NCI-H748 (cell line): ENCODE data around the gene TMEM108.
A peak's percentile ranks its signal among the peaks of the same experiment; 100 is the strongest.

Experiments used
- DNase-seq: peaks from one replicate; lab custom pipeline; 2025; ENCODE audit not compliant: unreplicated experiment; lab: John Stamatoyannopoulos, UW

The TMEM108 gene

GRCh38 chr3:133377396-133377795, 339.2 kb downstream of the TMEM108 start:
- peak; percentile 30 for DNase-seq

DNA sequence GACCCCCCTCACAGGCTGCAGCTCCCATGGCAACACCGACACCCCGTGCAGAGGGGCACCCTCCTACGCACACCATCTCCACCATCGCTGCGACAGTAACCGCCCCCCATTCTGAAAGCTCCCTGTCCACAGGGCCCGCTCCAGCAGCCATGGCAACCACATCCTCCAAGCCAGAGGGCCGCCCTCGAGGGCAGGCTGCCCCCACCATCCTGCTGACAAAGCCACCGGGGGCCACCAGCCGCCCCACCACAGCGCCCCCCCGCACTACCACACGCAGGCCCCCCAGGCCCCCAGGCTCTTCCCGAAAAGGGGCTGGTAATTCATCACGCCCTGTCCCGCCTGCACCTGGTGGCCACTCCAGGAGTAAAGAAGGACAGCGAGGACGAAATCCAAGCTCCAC, 341.7 kb downstream of the TMEM108 start:
- DNase-seq = no peak

DNA sequence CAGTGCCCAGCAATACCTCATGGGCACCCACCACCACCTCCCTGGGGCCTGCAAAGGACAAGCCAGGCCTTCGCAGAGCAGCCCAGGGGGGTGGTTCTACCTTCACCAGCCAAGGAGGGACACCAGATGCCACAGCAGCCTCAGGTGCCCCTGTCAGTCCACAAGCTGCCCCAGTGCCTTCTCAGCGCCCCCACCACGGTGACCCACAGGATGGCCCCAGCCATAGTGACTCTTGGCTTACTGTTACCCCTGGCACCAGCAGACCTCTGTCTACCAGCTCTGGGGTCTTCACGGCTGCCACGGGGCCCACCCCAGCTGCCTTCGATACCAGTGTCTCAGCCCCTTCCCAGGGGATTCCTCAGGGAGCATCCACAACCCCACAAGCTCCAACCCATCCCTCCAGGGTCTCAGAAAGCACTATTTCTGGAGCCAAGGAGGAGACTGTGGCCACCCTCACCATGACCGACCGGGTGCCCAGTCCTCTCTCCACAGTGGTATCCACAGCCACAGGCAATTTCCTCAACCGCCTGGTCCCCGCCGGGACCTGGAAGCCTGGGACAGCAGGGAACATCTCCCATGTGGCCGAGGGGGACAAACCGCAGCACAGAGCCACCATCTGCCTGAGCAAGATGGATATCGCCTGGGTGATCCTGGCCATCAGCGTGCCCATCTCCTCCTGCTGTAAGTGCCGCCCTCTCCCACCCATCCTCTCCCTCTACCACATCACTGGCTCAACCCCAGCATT, 342.5 kb downstream of the TMEM108 start:
- DNase-seq = no peak

DNA sequence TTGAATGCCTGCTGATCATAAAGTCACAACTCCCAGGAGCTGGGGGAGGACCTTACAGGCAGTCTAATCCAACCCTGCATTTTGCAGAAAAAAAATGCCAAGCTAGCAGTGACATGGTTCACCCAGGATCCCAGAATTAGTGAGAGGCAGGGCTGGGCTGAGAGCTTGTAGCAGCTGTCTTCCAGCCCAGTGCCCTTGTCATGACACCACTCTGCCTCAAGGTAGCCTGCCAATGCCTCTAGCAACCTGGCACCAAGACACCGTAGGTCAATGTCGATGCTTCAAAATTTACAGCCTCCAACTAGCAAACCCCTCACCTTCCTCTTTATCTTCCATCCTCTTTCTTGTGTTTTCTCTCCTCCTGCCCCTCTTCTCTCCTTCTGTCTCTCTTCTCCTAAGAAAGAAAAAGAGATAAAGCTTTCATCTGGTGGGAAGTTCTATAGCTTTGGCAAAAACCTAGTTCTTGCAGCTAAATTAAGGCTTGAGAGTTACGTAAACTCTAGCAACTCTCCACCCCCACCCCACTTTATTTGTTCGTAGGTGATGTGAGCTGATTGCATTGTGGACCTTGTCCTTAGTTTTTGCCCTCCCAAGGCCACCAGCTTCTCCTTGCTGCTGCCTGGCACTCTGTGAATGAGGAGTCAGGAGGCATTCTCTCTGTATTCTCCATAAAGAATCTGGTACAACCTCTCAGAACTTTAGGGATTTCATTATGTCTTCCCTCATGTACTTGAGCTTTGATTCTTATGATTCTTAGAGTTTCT, 343.3 kb downstream of the TMEM108 start:
- DNase-seq = no peak

- peak; percentile 10 for DNase-seq
These were observed 345.0 kb downstream of the TMEM108 start for GRCh38 chr3:133383175-133383574.

DNA sequence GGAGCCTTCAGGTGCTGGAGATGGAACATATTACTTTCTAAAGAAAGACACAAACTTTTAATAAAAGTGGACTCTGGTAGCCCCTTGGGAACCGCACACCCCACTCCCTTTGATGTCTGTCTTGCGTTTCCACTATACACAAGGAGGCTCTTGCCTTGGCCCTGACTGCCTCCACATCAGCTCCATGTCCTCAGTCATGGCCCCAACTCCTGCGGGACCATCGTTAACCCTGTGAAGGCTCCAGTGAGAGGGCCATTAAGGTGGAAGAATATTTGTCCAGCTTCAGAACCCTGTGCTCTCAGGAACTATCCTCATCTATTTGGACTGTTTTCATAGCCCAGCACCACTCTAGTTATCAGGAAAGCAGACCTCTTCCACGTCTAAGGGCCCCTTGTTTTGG, 345.6 kb downstream of the TMEM108 start:
- no peak for DNase-seq

DNA sequence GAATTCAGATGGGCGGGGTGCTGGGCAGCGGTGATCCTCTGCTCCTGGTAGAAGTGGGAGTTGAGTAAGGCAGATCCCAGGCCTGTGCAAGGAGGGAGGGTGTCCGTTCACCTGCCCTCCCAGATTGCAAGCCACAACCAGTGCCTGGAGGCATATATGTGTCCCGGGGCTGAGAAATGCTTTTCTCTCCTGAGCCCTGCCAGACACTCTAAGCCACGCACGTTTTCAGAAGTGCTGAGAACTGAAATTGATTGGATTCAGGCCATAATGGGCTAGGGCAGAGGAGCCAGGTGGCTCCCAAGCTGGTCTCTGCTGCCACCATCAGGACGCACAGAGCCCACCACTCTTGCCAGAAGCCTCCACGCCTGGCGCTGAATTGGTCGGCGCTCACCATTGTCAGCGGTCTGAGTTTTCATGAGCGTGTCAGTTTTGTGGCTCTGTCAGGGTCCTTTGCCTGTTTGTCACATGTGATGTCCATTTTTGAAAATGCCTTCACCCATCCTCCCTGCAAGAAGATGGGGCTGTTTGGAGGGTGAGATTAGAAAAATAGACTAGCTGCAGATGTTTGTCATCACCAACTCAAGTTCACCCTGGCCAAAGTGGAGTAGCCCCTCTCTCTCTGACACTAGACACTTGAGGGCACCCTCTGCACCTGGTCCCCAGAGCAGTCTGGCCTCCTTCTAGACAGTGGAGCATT, 346.3 kb downstream of the TMEM108 start:
- peak; percentile 79 for DNase-seq

DNA sequence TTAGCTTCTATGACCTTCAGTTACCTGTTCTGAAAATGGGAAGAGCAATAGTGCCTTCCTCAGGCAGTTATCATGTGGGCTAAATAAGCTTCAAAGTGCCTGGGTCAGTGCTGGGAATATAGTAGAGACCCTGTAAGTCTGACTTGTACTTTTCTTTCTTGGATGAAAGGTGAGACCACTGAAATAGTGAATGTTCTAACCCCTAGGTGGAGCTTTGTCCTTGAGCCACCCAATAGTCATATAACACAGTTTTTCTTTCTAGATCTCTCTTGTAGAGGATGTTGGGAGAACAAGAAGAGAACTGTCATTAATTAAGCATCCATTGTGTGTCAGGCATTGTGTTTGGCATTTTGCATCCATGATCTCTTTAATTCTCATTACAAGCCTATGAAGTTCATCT, 348.7 kb downstream of the TMEM108 start:
- DNase-seq = no peak

- no peak for DNase-seq
These were observed 349.1 kb downstream of the TMEM108 start for GRCh38 chr3:133387341-133387740.

GRCh38 chr3:133388696-133389395, 350.7 kb downstream of the TMEM108 start:
- DNase-seq = no peak

DNA sequence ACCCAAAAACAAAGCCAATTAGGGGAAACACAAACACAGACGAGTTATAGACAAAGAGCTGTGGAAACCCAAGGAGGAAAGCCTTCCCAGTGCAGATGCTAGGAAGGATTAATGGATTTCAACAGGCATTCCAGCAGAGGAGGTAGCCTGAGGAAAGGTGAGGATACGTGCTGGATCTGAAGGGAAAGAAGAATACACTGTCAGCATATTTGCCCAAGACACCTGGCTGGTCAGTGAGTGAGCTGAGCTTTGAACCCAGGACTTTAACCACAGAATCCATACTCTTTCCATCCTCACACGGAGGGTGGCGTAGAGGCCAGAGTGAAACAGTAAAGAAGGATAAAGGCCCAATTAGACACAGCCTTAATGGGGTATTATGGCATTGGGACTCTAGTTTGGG, 352.5 kb downstream of the TMEM108 start:
- DNase-seq = no peak

DNA sequence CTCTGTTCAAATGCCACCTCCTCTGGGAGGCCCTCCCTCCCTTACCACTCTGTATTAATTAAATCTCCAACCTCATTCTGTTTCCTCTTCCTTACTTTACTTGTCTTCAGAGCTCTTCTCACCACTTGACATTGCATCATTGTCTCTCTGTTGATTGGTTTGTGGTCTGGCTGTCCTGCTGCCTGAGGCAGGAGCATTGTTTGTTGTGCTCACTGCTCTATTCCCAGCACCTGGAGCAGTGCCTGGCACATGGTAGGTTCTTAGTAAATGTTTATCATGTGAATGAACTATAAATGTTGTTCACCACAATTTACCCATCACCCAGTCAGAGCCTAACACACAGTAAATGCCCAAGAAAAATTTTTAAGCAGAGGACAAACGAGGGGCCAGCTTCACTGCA, 355.0 kb downstream of the TMEM108 start:
- no peak for DNase-seq

DNA sequence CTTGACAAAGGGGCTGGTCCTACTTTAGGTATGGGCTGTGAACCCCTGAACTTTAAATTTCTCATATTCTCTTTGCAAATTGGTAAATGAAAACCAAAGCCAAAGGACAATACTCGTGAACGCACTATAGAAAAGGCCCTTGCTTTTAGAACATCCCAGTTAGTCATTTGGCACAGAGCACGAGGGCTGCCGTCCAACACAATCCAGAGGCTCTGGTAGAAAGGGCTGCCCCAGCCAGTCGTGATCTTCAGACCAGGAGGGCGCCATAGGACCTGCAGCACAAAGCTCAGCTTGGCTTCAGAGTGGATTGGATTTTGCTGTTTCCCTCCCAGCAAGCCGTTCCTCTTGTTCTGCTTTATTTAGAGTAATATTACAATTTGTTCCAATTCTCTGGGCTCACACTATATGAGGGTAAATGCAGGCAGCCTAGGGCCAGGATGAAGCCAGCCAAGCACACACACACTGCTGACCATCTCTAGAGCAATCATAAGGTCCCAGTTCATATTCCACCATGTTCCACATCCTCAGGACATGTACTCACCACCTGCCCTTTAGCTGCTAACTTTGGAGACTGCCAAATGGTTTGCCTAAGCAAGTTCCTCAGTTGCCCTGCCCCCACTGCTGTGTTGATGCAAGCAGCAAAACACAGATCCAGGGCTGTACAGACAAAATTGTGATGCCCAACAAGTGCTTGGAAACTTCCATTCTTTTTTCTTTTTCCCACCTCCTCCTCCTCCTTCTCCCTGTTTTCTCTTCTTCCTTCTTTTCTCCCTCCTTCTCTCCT, 355.7 kb downstream of the TMEM108 start:
- DNase-seq = no peak

DNA sequence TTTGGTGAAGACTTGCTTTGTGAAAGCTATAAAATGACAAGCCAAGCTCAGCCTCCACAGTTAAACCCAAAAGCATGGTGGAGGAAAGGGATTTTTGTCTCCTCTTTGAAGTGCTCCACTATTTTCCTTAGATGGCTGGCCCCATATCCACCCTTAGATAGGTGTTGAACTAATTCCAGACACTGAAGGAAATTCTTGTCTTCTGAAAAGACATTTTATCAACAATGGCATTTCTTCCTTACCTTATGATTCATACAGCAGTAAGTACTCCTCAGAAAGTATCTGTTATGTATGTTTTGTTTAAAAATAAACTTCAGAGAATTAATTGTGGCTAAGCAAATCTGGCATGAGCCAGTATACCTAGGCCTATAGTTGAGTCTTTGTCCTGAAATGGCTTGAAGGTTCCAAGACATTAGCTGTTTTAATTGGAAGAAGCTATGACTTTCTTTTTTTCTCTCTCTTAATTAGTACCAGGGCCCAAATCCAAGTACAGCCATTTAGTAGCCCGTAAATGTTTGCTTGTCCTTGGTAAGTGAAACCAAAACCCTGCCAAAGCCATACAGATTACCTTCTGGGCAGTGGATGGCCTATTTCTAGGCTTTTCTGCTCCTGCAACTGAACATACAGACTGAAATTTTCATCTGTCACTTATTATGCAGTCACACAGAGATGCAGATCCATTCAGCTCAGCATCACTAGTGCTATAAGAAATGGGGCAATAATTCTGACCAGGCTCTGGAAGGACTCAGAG, 356.5 kb downstream of the TMEM108 start:
- DNase-seq = no peak

GRCh38 chr3:133396906-133397305, 358.7 kb downstream of the TMEM108 start:
- DNase-seq = no peak

DNA sequence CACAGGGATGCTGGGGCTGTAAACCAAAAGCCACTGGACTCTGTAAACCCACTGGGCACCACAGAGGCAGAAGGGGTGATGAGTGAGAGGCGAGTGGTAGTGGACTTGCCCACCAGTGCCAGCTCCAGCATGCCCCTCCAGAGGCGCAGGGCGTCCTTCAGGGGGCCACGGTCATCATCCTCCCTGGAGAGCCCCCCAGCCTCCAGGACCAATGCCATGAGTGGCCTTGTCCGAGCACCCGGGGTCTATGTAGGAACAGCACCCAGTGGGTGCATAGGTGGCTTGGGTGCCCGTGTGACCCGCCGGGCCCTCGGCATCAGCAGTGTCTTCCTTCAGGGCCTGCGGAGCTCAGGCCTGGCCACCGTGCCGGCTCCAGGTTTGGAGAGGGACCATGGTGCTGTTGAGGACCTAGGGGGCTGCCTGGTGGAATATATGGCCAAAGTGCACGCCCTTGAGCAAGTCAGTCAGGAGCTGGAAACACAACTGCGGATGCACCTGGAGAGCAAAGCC, 361.9 kb downstream of the TMEM108 start, which contains the start of gene BFSP2:
Gene BFSP2 (plus strand): TSS at position 51 of the 510 bp plus-strand sequence. CDS start 28 bp downstream, at position 79.
- DNase-seq = no peak

DNA sequence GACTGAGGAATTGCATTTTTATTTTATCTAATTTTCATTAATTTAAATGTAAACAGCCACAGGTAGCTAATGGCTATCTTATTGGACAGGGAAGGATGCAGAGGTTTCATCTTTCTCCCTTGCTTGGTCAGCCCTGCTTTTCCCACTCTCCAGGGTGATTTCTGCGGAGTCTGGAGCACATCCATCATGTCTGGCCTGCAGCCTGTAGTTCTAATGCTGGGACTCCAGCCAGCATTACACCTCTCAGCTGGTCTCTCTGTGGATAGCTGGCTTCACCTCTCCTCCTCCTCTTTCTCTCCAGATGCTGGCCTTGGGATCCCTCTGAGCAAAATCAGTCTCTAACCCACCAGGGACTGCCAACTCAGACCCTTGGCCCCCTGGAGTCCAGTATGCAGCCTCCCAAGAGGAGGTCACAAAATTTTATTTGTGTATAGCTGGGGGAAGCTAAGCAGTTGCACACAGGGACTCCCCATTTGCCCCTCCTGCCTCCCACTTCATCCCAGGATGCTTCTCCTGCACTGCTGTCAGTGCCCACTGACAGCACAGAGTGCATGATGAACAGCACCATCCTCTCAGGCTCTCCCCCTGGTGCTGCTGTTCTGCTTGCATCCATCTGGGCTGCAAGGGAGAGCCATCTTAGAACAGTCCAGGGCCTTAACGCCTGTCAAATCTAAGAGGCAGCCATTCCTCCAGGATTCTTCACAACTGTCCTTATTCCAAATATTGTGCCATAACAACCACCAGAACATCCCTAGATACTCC, 363.4 kb downstream of the TMEM108 start:
- DNase-seq = no peak

DNA sequence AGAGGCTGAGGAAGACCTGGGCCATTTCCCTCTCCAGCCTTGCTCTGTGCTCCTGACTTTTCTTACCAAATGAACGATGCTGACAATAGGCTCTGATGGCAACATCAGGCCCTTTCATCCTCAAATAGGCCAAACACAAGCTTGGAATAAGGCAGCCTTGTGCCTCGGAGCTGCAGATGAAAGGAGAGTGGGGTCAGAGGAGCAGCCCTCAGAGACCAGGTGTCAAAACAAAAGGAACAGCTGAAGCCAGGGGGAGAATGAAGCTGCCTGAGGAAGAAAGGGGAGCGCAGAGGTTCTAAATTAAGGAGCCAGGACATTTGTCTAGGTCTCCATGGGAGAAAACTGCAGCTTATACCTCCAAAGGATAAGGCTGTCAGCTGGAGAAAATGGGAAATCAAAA, 366.7 kb downstream of the TMEM108 start:
- DNase-seq = peak; percentile 17

- DNase-seq = no peak
These were observed 370.2 kb downstream of the TMEM108 start for GRCh38 chr3:133408366-133408765.
